Measurements from ENCODE around the gene NTHL1.

NTHL1 gene

GRCh38 chr16:2082171-2082982 lies 34.7 kb upstream of the NTHL1 start:
- no CpG with 5 or more reads among the region's 32 CpGs for WGBS (ENCODE audit: extremely low coverage, insufficient coverage, insufficient read length)
- no peaks in the 10 kb centered on the region for H3K9me3 ChIP-seq (ENCODE audit: insufficient read depth, low read depth, low read length)
- no peak overlapping the region for H2AK5ac ChIP-seq (ENCODE audit: low read length)
- no peak overlapping the region for H3K4ac ChIP-seq (ENCODE audit: low read depth, low read length)
- H3K23ac ChIP-seq (ENCODE audit: low read length), result no peak overlapping the region
- H4K12ac ChIP-seq (ENCODE audit: low read depth, low read length), result no peak overlapping the region
- no peak overlapping the region for H3K18ac ChIP-seq (ENCODE audit: low read length)
- no peak overlapping the region for H4K91ac ChIP-seq (ENCODE audit: low read depth, low read length)
- no peak overlapping the region for H3K4me3 ChIP-seq (ENCODE audit: low read depth, low read length)
- no peak overlapping the region for H2BK120ac ChIP-seq (ENCODE audit: insufficient read depth, low read length, poor library complexity)
- H3K79me2 ChIP-seq (ENCODE audit: control insufficient read depth, insufficient read depth, low read length, poor library complexity), result no peaks in the 10 kb centered on the region
- H3K27ac ChIP-seq (ENCODE audit: low read depth, low read length), result no peak overlapping the region
- no peak overlapping the region for H3K14ac ChIP-seq (ENCODE audit: low read length)
- DNase-seq, result no peak
- no peaks in the 10 kb centered on the region for H3K79me1 ChIP-seq (ENCODE audit: low read length)
- no peaks in the 10 kb centered on the region for H3K4me1 ChIP-seq (ENCODE audit: control insufficient read depth in 1 of 2, insufficient read depth in 2 of 2, low read length in 2 of 2)
- H3K36me3 ChIP-seq (ENCODE audit: control insufficient read depth in 1 of 2, insufficient read depth in 2 of 2, low read length in 2 of 2), result peaks cover 85 to 87% of the 10 kb centered on the region in 2 experiments
- H2BK5ac ChIP-seq (ENCODE audit: low read depth, low read length, poor library complexity), result no peak overlapping the region
- H2AFZ ChIP-seq (ENCODE audit: insufficient read depth, low read length, poor library complexity), result no peak overlapping the region
- H4K8ac ChIP-seq (ENCODE audit: low read depth, low read length), result no peak overlapping the region
- H3K9ac ChIP-seq (ENCODE audit: low read length), result no peak overlapping the region
- H3K4me2 ChIP-seq (ENCODE audit: low read length), result no peak overlapping the region
- no peaks in the 10 kb centered on the region for H3K27me3 ChIP-seq (ENCODE audit: insufficient read depth, low read length)
- no peak overlapping the region for H2BK12ac ChIP-seq (ENCODE audit: low read length)

- H4K91ac ChIP-seq (ENCODE audit: low read depth, low read length), result no peak overlapping the region
- H4K8ac ChIP-seq (ENCODE audit: low read depth, low read length), result no peak overlapping the region
- H3K79me2 ChIP-seq (ENCODE audit: control insufficient read depth, insufficient read depth, low read length, poor library complexity), result no peaks in the 10 kb centered on the region
- H2BK5ac ChIP-seq (ENCODE audit: low read depth, low read length, poor library complexity), result no peak overlapping the region
- no peak for DNase-seq
- H3K79me1 ChIP-seq (ENCODE audit: low read length), result no peaks in the 10 kb centered on the region
- H3K27me3 ChIP-seq (ENCODE audit: insufficient read depth, low read length), result no peaks in the 10 kb centered on the region
- H3K36me3 ChIP-seq (ENCODE audit: control insufficient read depth in 1 of 2, insufficient read depth in 2 of 2, low read length in 2 of 2), result peaks cover 79 to 88% of the 10 kb centered on the region in 2 experiments
- H2AFZ ChIP-seq (ENCODE audit: insufficient read depth, low read length, poor library complexity), result no peak overlapping the region
- H3K18ac ChIP-seq (ENCODE audit: low read length), result no peak overlapping the region
- H2BK120ac ChIP-seq (ENCODE audit: insufficient read depth, low read length, poor library complexity), result no peak overlapping the region
- no peak overlapping the region for H3K4me3 ChIP-seq (ENCODE audit: low read depth, low read length)
- H2BK12ac ChIP-seq (ENCODE audit: low read length), result no peak overlapping the region
- no peak overlapping the region for H4K12ac ChIP-seq (ENCODE audit: low read depth, low read length)
- H3K4me1 ChIP-seq (ENCODE audit: control insufficient read depth in 1 of 2, insufficient read depth in 2 of 2, low read length in 2 of 2), result no peaks in the 10 kb centered on the region
- no peak overlapping the region for H3K9ac ChIP-seq (ENCODE audit: low read length)
- no peaks in the 10 kb centered on the region for H3K9me3 ChIP-seq (ENCODE audit: insufficient read depth, low read depth, low read length)
- no peak overlapping the region for H3K4me2 ChIP-seq (ENCODE audit: low read length)
- H2AK5ac ChIP-seq (ENCODE audit: low read length), result no peak overlapping the region
- no peak overlapping the region for H3K14ac ChIP-seq (ENCODE audit: low read length)
- H3K4ac ChIP-seq (ENCODE audit: low read depth, low read length), result no peak overlapping the region
- no peak overlapping the region for H3K27ac ChIP-seq (ENCODE audit: low read depth, low read length)
- no CpG with 5 or more reads among the region's 35 CpGs for whole genome bisulfite sequencing (ENCODE audit: extremely low coverage, insufficient coverage, insufficient read length)
- no peak overlapping the region for H3K23ac ChIP-seq (ENCODE audit: low read length)
Measured at GRCh38 chr16:2081201-2082084, 33.8 kb upstream of the NTHL1 start.

GRCh38 chr16:2079991-2080390 lies 32.4 kb upstream of the NTHL1 start:
- Histone ChIP-seq H3K23ac (ENCODE audit: low read length) (no peak overlapping the region), H3K14ac (ENCODE audit: low read length) (no peak overlapping the region), H4K91ac (ENCODE audit: low read depth, low read length) (no peak overlapping the region), H3K27me3 (ENCODE audit: insufficient read depth, low read length) (no peaks in the 10 kb centered on the region), H2AFZ (ENCODE audit: insufficient read depth, low read length, poor library complexity) (no peak overlapping the region), H2BK12ac (ENCODE audit: low read length) (no peak overlapping the region), H2BK120ac (ENCODE audit: insufficient read depth, low read length, poor library complexity) (no peak overlapping the region), H4K8ac (ENCODE audit: low read depth, low read length) (no peak overlapping the region), H3K27ac (ENCODE audit: low read depth, low read length) (no peak overlapping the region), H4K12ac (ENCODE audit: low read depth, low read length) (no peak overlapping the region), H3K79me1 (ENCODE audit: low read length) (no peaks in the 10 kb centered on the region), H3K4ac (ENCODE audit: low read depth, low read length) (no peak overlapping the region), H3K9ac (ENCODE audit: low read length) (no peak overlapping the region), H3K36me3 (ENCODE audit: control insufficient read depth in 1 of 2, insufficient read depth in 2 of 2, low read length in 2 of 2) (peaks cover 77 to 91% of the 10 kb centered on the region in 2 experiments), H3K79me2 (ENCODE audit: control insufficient read depth, insufficient read depth, low read length, poor library complexity) (no peaks in the 10 kb centered on the region), H2BK5ac (ENCODE audit: low read depth, low read length, poor library complexity) (no peak overlapping the region), H3K4me3 (ENCODE audit: low read depth, low read length) (no peak overlapping the region), H2AK5ac (ENCODE audit: low read length) (no peak overlapping the region), H3K18ac (ENCODE audit: low read length) (no peak overlapping the region), H3K4me1 (ENCODE audit: control insufficient read depth in 1 of 2, insufficient read depth in 2 of 2, low read length in 2 of 2) (no peaks in the 10 kb centered on the region), H3K9me3 (ENCODE audit: insufficient read depth, low read depth, low read length) (no peaks in the 10 kb centered on the region), H3K4me2 (ENCODE audit: low read length) (no peak overlapping the region)
- no CpG with 5 or more reads among the region's 16 CpGs for WGBS (ENCODE audit: extremely low coverage, insufficient coverage, insufficient read length)
- DNase-seq, result no peak

GRCh38 chr16:2079311-2079800 lies 31.7 kb upstream of the NTHL1 start:
- Histone ChIP-seq H3K4me1 (ENCODE audit: control insufficient read depth in 1 of 2, insufficient read depth in 2 of 2, low read length in 2 of 2) (no peaks in the 10 kb centered on the region), H3K79me1 (ENCODE audit: low read length) (no peaks in the 10 kb centered on the region), H3K79me2 (ENCODE audit: control insufficient read depth, insufficient read depth, low read length, poor library complexity) (no peaks in the 10 kb centered on the region), H4K12ac (ENCODE audit: low read depth, low read length) (no peak overlapping the region), H2AFZ (ENCODE audit: insufficient read depth, low read length, poor library complexity) (no peak overlapping the region), H2AK5ac (ENCODE audit: low read length) (no peak overlapping the region), H4K91ac (ENCODE audit: low read depth, low read length) (no peak overlapping the region), H4K8ac (ENCODE audit: low read depth, low read length) (no peak overlapping the region), H3K9me3 (ENCODE audit: insufficient read depth, low read depth, low read length) (no peaks in the 10 kb centered on the region), H3K9ac (ENCODE audit: low read length) (no peak overlapping the region), H3K14ac (ENCODE audit: low read length) (no peak overlapping the region), H3K27ac (ENCODE audit: low read depth, low read length) (no peak overlapping the region), H3K4me2 (ENCODE audit: low read length) (no peak overlapping the region), H3K23ac (ENCODE audit: low read length) (no peak overlapping the region), H3K4ac (ENCODE audit: low read depth, low read length) (no peak overlapping the region), H3K36me3 (ENCODE audit: control insufficient read depth in 1 of 2, insufficient read depth in 2 of 2, low read length in 2 of 2) (peaks cover 74 to 88% of the 10 kb centered on the region in 2 experiments), H3K4me3 (ENCODE audit: low read depth, low read length) (no peak overlapping the region), H2BK5ac (ENCODE audit: low read depth, low read length, poor library complexity) (no peak overlapping the region), H3K27me3 (ENCODE audit: insufficient read depth, low read length) (no peaks in the 10 kb centered on the region), H2BK12ac (ENCODE audit: low read length) (no peak overlapping the region), H3K18ac (ENCODE audit: low read length) (no peak overlapping the region), H2BK120ac (ENCODE audit: insufficient read depth, low read length, poor library complexity) (no peak overlapping the region)
- no peak for DNase-seq
- no CpG with 5 or more reads among the region's 30 CpGs for WGBS (ENCODE audit: extremely low coverage, insufficient coverage, insufficient read length)

All from trophoblast cell (in vitro differentiated cells and primary cell).